CD4-positive, alpha-beta memory T cell (primary cell): Measurements from ENCODE around the gene RFC1. TPM values are rescaled to one million over a fixed set of nuclear protein-coding genes. Genes with fewer than 3 reads are reported as not detected.

Experiments
- CTCF ChIA-PET: fragments of 350-600 bp; sonication (Branson Sonifier 250); formaldehyde crosslinking; loops from one replicate; lab custom pipeline; 2021; ENCODE audit warnings: inconsistent platforms; ENCODE audit not compliant: partially characterized antibody; lab: Charles Lee
- POLR2A ChIA-PET: fragments of 350-600 bp; sonication (Branson Sonifier 250); formaldehyde crosslinking; loops from one replicate; lab custom pipeline; 2021; ENCODE audit not compliant: partially characterized antibody; lab: Charles Lee
- DNase-seq, 5 donors: peaks; one replicate each; pipeline versions ENCODE4 v3.0.0 to v3.0.0-alpha.2; 2020 to 2022; ENCODE audit warnings: mixed read lengths in 1 of 5
- H3K27ac ChIP-seq: one replicate; pipeline ENCODE4 v1.7.0; 2013; ENCODE audit warnings: low read depth, low read length
- H3K27me3 ChIP-seq: 2 replicates; pipeline ENCODE4 v1.7.0; 2013; ENCODE audit warnings: mild to moderate bottlenecking, low read length, moderate library complexity; ENCODE audit not compliant: insufficient read depth
- H3K36me3 ChIP-seq: 2 replicates; pipeline ENCODE4 v1.7.0; 2013; ENCODE audit warnings: mild to moderate bottlenecking, low read length, moderate library complexity; ENCODE audit not compliant: insufficient read depth
- H3K4me1 ChIP-seq: 2 replicates; pipeline ENCODE4 v1.7.0; 2013; ENCODE audit warnings: mild to moderate bottlenecking, low read length, moderate library complexity; ENCODE audit not compliant: insufficient read depth
- H3K4me3 ChIP-seq, 2 donors: one replicate each; pipeline ENCODE4 v1.7.0; 2013; ENCODE audit warnings: low read length in 2 of 2, mild to moderate bottlenecking in 1 of 2
- H3K9me3 ChIP-seq, 2 donors: one replicate each; pipeline ENCODE4 v1.7.0; 2013; ENCODE audit warnings: low read length in 2 of 2, control low read depth in 1 of 2; ENCODE audit not compliant: control insufficient read depth in 1 of 2
- H3K27ac Mint-ChIP-seq, 7 donors: one replicate each; pipeline ENCODE4 v1.8.0; 2020 to 2021; ENCODE audit warnings: mixed read lengths in 7 of 7, mild to moderate bottlenecking in 6 of 7, inconsistent platforms in 3 of 7, moderate library complexity in 3 of 7
- H3K27me3 Mint-ChIP-seq, 2 donors: one replicate each; pipeline ENCODE4 v1.8.0; 2020 to 2021; ENCODE audit warnings: mixed read lengths in 2 of 2
- H3K36me3 Mint-ChIP-seq, 2 donors: one replicate each; pipeline ENCODE4 v1.8.0; 2020 to 2021; ENCODE audit warnings: mixed read lengths in 2 of 2, inconsistent platforms in 1 of 2, mild to moderate bottlenecking in 1 of 2
- H3K4me1 Mint-ChIP-seq, 4 donors: one replicate each; pipeline ENCODE4 v1.8.0; 2020 to 2021; ENCODE audit warnings: mixed read lengths in 4 of 4, mild to moderate bottlenecking in 1 of 4
- H3K4me3 Mint-ChIP-seq, 8 donors: one replicate each; pipeline ENCODE4 v1.8.0; 2020 to 2021; ENCODE audit warnings: mixed read lengths in 8 of 8, mild to moderate bottlenecking in 7 of 8, moderate library complexity in 6 of 8, inconsistent platforms in 3 of 8
- H3K9me3 Mint-ChIP-seq, 8 donors: one replicate each; pipeline ENCODE4 v1.8.0; 2020 to 2021; ENCODE audit warnings: mixed read lengths in 8 of 8, mild to moderate bottlenecking in 5 of 8, inconsistent platforms in 3 of 8, moderate library complexity in 1 of 8
- intact Hi-C: fragments of 100-400 bp; cut with micrococcal nuclease; formaldehyde crosslinking; loops from one replicate; pipeline ENCODE4 v1.15.1; 2023
- microRNA-seq: library from miRNA; unstranded; fragments of <30 nt; microRNA quantifications from one replicate; pipeline ENCODE4 v1.2.0, GENCODE V29; 2021; ENCODE audit warnings: borderline replicate concordance, borderline number of aligned reads, borderline microRNAs expressed, mixed read lengths
- polyA plus RNA-seq, 2 donors: library from polyadenylated mRNA; unstranded; fragments of 300-500 nt; fragmentation: Illumina TruSeq; gene quantifications; one replicate each; pipeline ENCODE4 v1.2.3, GENCODE V29; 2021
- total RNA-seq, 2 experiments: library from RNA; stranded (reverse); gene quantifications; one replicate each; pipeline ENCODE4 v1.2.3, GENCODE V29; 2021

Gene RFC1
- total and polyA plus RNA-seq, 4 experiments from 2014 or later: 6.2 to 70.6 (median 54.3) TPM

GRCh38 chr4:39255871-39256270, 110.3 kb downstream of the RFC1 start:
- Histone ChIP-seq H3K9me3 (no peaks in the 10 kb centered on the region), H3K4me3 (no peak overlapping the region), H3K4me1 (no peaks in the 10 kb centered on the region), H3K36me3 (no peaks in the 10 kb centered on the region), H3K27ac (no peak overlapping the region), H3K27me3 (no peaks in the 10 kb centered on the region)
- Mint-ChIP-seq H3K4me3 (no peak overlapping the region), H3K9me3 (no peaks in the 10 kb centered on the region), H3K27me3 (no peaks in the 10 kb centered on the region), H3K36me3 (peaks cover 16% of the 10 kb centered on the region in 2 donors), H3K27ac (peak overlapping the region in 1 of 7 donors; percentile 33), H3K4me1 (no peaks in the 10 kb centered on the region)
- no peak for DNase-seq
- ChIA-PET POLR2A (no interaction called here), CTCF (no interaction called here)
- intact Hi-C loops: no loop called here

GRCh38 chr4:39255266-39255665, 110.9 kb downstream of the RFC1 start:
- ChIA-PET CTCF (no interaction called here), POLR2A (no interaction called here)
- H3K27ac Mint-ChIP-seq: no peak overlapping the region

DNA sequence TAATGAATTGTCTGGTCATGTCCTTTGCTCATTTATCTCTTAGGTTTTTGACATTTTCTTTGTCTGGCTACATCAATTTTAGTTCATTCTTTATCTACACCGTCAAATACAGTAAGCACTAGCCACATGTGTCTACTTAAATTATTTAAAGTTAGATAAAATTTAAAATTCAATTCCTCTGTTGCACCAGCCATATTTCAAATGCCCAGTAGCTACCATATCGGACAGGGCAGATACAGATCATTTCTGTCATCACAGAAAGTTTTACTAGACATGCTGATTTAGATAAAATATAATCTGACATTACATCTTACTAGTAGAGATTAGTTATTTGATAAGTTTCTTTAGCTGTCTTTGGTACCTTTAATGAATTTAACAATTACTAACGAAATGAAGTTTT, 122.7 kb downstream of the RFC1 start:
- Histone ChIP-seq H3K9me3 (no peaks in the 10 kb centered on the region), H3K36me3 (no peaks in the 10 kb centered on the region), H3K4me1 (no peaks in the 10 kb centered on the region), H3K27ac (no peak overlapping the region), H3K4me3 (no peak overlapping the region), H3K27me3 (no peaks in the 10 kb centered on the region)
- Mint-ChIP-seq H3K4me3 (no peak overlapping the region), H3K36me3 (peaks cover 7 to 26% of the 10 kb centered on the region in 2 donors), H3K27me3 (no peaks in the 10 kb centered on the region), H3K9me3 (peaks cover 0 to 7% (median under 1%) of the 10 kb centered on the region in 8 donors), H3K4me1 (no peaks in the 10 kb centered on the region), H3K27ac (no peak overlapping the region)
- CTCF ChIA-PET: no interaction called here
- POLR2A ChIA-PET: no interaction called here
- DNase-seq: no peak
- intact Hi-C loops: no loop called here

More at GRCh38 chr4:39255266-39255665, 110.9 kb downstream of the RFC1 start:
- Mint-ChIP-seq H3K27me3 (no peaks in the 10 kb centered on the region), H3K4me3 (no peak overlapping the region), H3K9me3 (peaks cover 0 to 4% (median 0%) of the 10 kb centered on the region in 8 donors), H3K36me3 (peaks cover 13 to 16% of the 10 kb centered on the region in 2 donors), H3K4me1 (no peaks in the 10 kb centered on the region)
- H3K4me3 ChIP-seq: no peak overlapping the region
- intact Hi-C loops: no loop called here
- no peaks in the 10 kb centered on the region for H3K9me3 ChIP-seq
- no peaks in the 10 kb centered on the region for H3K27me3 ChIP-seq
- DNase-seq: no peak
- no peak overlapping the region for H3K27ac ChIP-seq
- H3K4me1 ChIP-seq: no peaks in the 10 kb centered on the region
- H3K36me3 ChIP-seq: no peaks in the 10 kb centered on the region

Small RNA genes within 50 kb of the gene (microRNA-seq; reads per million reads assigned to microRNA genes)
- not detected for gene MIR5591

Other genes starting within 250 kb of the RFC1 start
- gene WDR19, start 183.8 kb downstream of the RFC1 start, total RNA-seq: 10 to 100 TPM; 31.6 to 36.8 TPM
- 1 to 10 TPM; 2.3 to 5.5 TPM for gene WDR19, start 183.8 kb downstream of the RFC1 start, polyA plus RNA-seq
- not detected for gene KLB, start 40.6 kb upstream of the RFC1 start, total RNA-seq
- under 1 TPM in 1 of 2 donors, not detected in 1; 0.06 TPM for gene KLB, start 40.6 kb upstream of the RFC1 start, polyA plus RNA-seq
- gene RPL9, start 92.6 kb upstream of the RFC1 start, total RNA-seq: 1,000 to 10,000 TPM; 2,318 to 2,449 TPM
- gene RPL9, start 92.6 kb upstream of the RFC1 start, polyA plus RNA-seq: 1,000 to 10,000 TPM; 2,416 to 2,913 TPM
- gene LIAS, start 92.7 kb upstream of the RFC1 start, total RNA-seq: 10 to 100 TPM; 21.7 to 24.7 TPM
- gene LIAS, start 92.7 kb upstream of the RFC1 start, polyA plus RNA-seq: 10 to 100 TPM; 13.2 to 17.7 TPM
- gene UGDH, start 161.1 kb upstream of the RFC1 start, total RNA-seq: 10 to 100 TPM; 21.6 to 26.5 TPM
- 10 to 100 TPM; 18.5 to 34.9 TPM for gene UGDH, start 161.1 kb upstream of the RFC1 start, polyA plus RNA-seq